Suppressor macrophage (primary cell): ENCODE measurements around the gene ANXA11.
A peak's percentile ranks its signal among the peaks of the same experiment; 100 is the strongest.
"Not testable (repeated sequence)": the region's sequence is repeated elsewhere in the genome, so short reads cannot be mapped to it uniquely, and the experiment has no call there.

Experiments used
- DNase-seq, 4 experiments: peaks; one replicate each; pipeline ENCODE4 v3.0.0-alpha.2; 2020 to 2022
- total RNA-seq, 17 experiments: gene quantifications; one replicate each; lab custom pipeline; 2026; ENCODE audit warnings: mixed read lengths in 6 of 17, inconsistent platforms in 3 of 17; lab: John Stamatoyannopoulos, UW

ANXA11 gene
- total RNA-seq: 216 to 1,008 (median 606) reads per million in 17 experiments

GRCh38 chr10:80205477-80206276 is at the start of gene ANXA11:
ANXA11 (minus strand) TSS chr10:80205537; CDS start chr10:80172861, 32,676 bp downstream.
- peak; percentile 90 to 95 (median 94) for DNase-seq

GRCh38 chr10:80254726-80255125 is 49.4 kb upstream of the ANXA11 start:
- not testable (repeated sequence) for DNase-seq

- DNase-seq: not testable (repeated sequence)
Measured at GRCh38 chr10:80253963-80254271, 48.6 kb upstream of the ANXA11 start.

GRCh38 chr10:80253266-80253962 is 48.1 kb upstream of the ANXA11 start:
- DNase-seq: peak in 1 of 4 experiments; percentile 21

- no peak for DNase-seq
Measured at GRCh38 chr10:80252296-80252887, 47.1 kb upstream of the ANXA11 start.

GRCh38 chr10:80251703-80252280 is 46.5 kb upstream of the ANXA11 start:
- not testable (repeated sequence) for DNase-seq

- DNase-seq: not testable (repeated sequence)
Measured at GRCh38 chr10:80250399-80250798, 45.1 kb upstream of the ANXA11 start.

- DNase-seq: peak; percentile 36 to 71 (median 62)
Measured at GRCh38 chr10:80249906-80250305, 44.6 kb upstream of the ANXA11 start.

GRCh38 chr10:80247611-80248010 is 42.3 kb upstream of the ANXA11 start:
- not testable (repeated sequence) for DNase-seq

GRCh38 chr10:80244371-80244770 is 39.0 kb upstream of the ANXA11 start:
- DNase-seq: not testable (repeated sequence)

GRCh38 chr10:80242341-80242740 is 37.0 kb upstream of the ANXA11 start:
- DNase-seq: not testable (repeated sequence)

GRCh38 chr10:80236457-80236856 is 31.1 kb upstream of the ANXA11 start:
- not testable (repeated sequence) for DNase-seq

- DNase-seq: not testable (repeated sequence)
Measured at GRCh38 chr10:80234331-80235235, 29.2 kb upstream of the ANXA11 start.

- not testable (repeated sequence) for DNase-seq
Measured at GRCh38 chr10:80233871-80234270, 28.5 kb upstream of the ANXA11 start.

GRCh38 chr10:80226723-80227122 is 21.4 kb upstream of the ANXA11 start:
- not testable (repeated sequence) for DNase-seq

GRCh38 chr10:80223031-80223419 is 17.7 kb upstream of the ANXA11 start:
- DNase-seq: not testable (repeated sequence)

GRCh38 chr10:80218878-80219277 is 13.5 kb upstream of the ANXA11 start:
- DNase-seq: not testable (repeated sequence)

GRCh38 chr10:80214368-80214982 is 9.1 kb upstream of the ANXA11 start:
- not testable (repeated sequence) for DNase-seq

- not testable (repeated sequence) for DNase-seq
Measured at GRCh38 chr10:80212535-80213115, 7.3 kb upstream of the ANXA11 start.

- peak in 3 of 4 experiments; percentile 39 to 46 (median 39) for DNase-seq
Measured at GRCh38 chr10:80211786-80212185, 6.4 kb upstream of the ANXA11 start.

- no peak for DNase-seq
Measured at GRCh38 chr10:80210259-80210658, 4.9 kb upstream of the ANXA11 start.
